Naive thymus-derived CD8-positive, alpha-beta T cell (primary cell): Measurements from ENCODE around the gene C12orf75. TPM values are rescaled to one million over a fixed set of nuclear protein-coding genes. Genes with fewer than 3 reads are reported as not detected.
"Not testable (repeated sequence)": the region's sequence is repeated elsewhere in the genome, so short reads cannot be mapped to it uniquely, and the experiment has no call there.

Source experiments
- ATAC-seq, 2 donors: fragments of 150-1000 bp; cut with Tn5 transposase in 1 of 2; sonication (Bioruptor Pico), chemical (Tn5 transposase) in 1 of 2; 1 replicate in 1 of 2; 2 replicates in 1 of 2; pipeline ENCODE4 v1.10.0; 2021; ENCODE audit warnings: mild to moderate bottlenecking in 2 of 2, moderate library complexity in 2 of 2
- POLR2A ChIA-PET: fragments of 350-600 bp; sonication (Branson Sonifier 250); formaldehyde crosslinking; loops from one replicate; lab custom pipeline; 2021; ENCODE audit warnings: antibody characterized with exemption; lab: Charles Lee
- DNase-seq, 10 donors: peaks; one replicate each; pipeline versions ENCODE4 v3.0.0 to v3.0.0-alpha.2; 2020 to 2022
- H3K27ac Mint-ChIP-seq, 10 donors: one replicate each; pipeline ENCODE4 v1.8.0; 2020 to 2022; ENCODE audit warnings: mild to moderate bottlenecking in 10 of 10, mixed read lengths in 10 of 10, moderate library complexity in 4 of 10, inconsistent platforms in 1 of 10
- H3K27me3 Mint-ChIP-seq, 5 donors: one replicate each; pipeline ENCODE4 v1.8.0; 2021 to 2022; ENCODE audit warnings: mixed read lengths in 5 of 5
- H3K36me3 Mint-ChIP-seq, 3 donors: one replicate each; pipeline ENCODE4 v1.8.0; 2020 to 2022; ENCODE audit warnings: mixed read lengths in 3 of 3, mild to moderate bottlenecking in 2 of 3, inconsistent platforms in 1 of 3
- H3K4me1 Mint-ChIP-seq, 4 donors: one replicate each; pipeline ENCODE4 v1.8.0; 2021 to 2022; ENCODE audit warnings: mixed read lengths in 4 of 4
- H3K4me3 Mint-ChIP-seq, 10 donors: one replicate each; pipeline ENCODE4 v1.8.0; 2020 to 2022; ENCODE audit warnings: mild to moderate bottlenecking in 10 of 10, mixed read lengths in 10 of 10, moderate library complexity in 6 of 10, inconsistent platforms in 1 of 10
- H3K9me3 Mint-ChIP-seq, 9 donors: one replicate each; pipeline ENCODE4 v1.8.0; 2020 to 2022; ENCODE audit warnings: mixed read lengths in 9 of 9, mild to moderate bottlenecking in 3 of 9, inconsistent platforms in 1 of 9, moderate library complexity in 1 of 9
- polyA plus RNA-seq, 3 donors: library from polyadenylated mRNA; unstranded; fragments of 300-500 nt; fragmentation: Illumina TruSeq; gene quantifications; one replicate each; pipeline ENCODE4 v1.2.3, GENCODE V29; 2021
- total RNA-seq, 8 experiments: library from RNA in 2 of 8; stranded (reverse) in 2 of 8; gene quantifications; one replicate each; pipeline ENCODE4 v1.2.3 and lab custom pipeline; 2021 to 2026

Gene C12orf75
- total and polyA plus RNA-seq, 5 experiments from 2014 or later, result 6.1 to 130 (median 33.8) TPM

DNA sequence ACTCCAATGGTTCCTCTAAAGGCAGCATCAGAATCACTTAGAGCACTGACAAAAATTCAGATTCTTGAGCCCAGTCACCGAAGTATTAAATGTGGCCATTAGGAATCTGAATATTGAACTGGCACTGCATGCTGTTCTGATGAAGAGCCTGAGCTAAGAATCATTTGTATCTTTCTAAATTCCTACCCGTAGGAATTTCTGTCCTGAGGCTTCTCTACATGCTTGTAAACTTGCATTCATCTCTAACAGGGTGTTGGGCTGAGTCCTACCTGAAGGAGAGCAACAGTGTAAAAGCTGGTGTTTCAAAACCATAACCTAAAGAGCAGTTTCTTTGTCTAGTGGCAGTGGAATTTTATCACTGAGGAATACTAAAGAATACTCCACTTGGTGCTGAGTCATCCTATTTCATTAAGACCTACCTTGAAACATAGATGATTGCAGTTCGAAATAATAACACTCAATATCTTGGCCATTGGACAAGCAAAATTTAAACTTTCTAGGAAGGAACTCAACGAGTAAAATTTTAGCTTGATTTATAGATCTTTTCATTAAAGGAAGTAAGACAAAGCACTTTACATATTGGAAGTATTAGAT is 35.5 kb upstream of the C12orf75 start:
- POLR2A ChIA-PET, result no interaction called here
- peaks cover 0 to 27% (median 16%) of the 10 kb centered on the region in 9 donors for H3K9me3 Mint-ChIP-seq

DNA sequence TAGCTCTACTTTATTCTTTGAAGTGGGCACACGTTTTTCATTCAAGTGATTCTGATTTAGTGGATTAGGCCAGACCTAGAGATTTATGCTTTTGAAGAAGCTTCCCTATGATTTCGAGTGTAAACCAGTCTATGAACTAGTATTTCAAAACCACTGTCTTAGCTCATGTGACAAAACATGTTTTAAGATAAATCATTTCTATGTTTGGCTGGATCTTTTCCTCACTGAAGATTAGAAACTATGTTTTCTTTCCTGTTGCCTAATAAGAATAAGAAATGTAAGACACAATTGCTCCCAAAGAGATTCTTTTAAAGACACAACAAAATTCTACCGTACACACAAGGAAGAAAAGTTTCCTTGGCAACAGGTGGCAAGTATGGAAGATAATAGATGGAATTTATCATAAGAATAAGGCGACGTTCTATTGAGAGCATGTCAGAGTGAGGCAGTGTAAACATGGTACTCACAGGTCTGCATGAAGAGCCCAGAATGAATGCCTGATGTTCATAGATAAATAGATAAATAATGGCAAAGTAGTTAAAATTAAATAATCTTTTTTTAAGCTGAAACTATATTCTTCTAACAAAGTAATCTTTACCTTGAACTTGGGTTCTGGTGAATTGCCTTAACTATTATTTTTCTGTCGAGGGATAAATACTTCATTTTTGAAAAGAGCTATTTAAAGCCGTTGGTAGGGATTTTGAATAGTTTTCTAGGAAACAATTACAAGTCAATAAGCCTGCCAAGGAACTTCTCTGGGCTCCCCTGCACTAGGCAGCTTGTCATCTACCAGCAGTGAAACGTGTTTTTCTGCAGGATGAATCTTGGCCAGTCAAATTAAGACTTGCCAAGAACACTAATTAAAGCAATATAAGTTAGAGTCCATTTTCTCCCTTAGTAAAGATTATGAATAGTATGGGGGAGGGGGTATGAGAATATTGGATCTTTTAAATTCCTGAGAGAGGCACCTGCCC is 34.1 kb upstream of the C12orf75 start:
- H3K36me3 Mint-ChIP-seq, result peaks cover 0 to 32% (median 3%) of the 10 kb centered on the region in 3 donors
- POLR2A ChIA-PET, result no interaction called here
- H3K27ac Mint-ChIP-seq, result no peak overlapping the region
- no peak overlapping the region for H3K4me3 Mint-ChIP-seq
- no peaks in the 10 kb centered on the region for H3K4me1 Mint-ChIP-seq
- peaks cover 0 to 41% (median 23%) of the 10 kb centered on the region in 9 donors for H3K9me3 Mint-ChIP-seq
- peaks cover 0 to 2% (median 0%) of the 10 kb centered on the region in 5 donors for H3K27me3 Mint-ChIP-seq
- ATAC-seq (no peak), DNase-seq (no peak)

More for the DNA sequence above, 35.5 kb upstream of the C12orf75 start:
- no peak overlapping the region for H3K27ac Mint-ChIP-seq
- no peak for DNase-seq
- ATAC-seq, result no peak
- H3K27me3 Mint-ChIP-seq, result peaks cover 0 to 2% (median 0%) of the 10 kb centered on the region in 5 donors
- H3K36me3 Mint-ChIP-seq, result peaks cover 0 to 20% (median 1%) of the 10 kb centered on the region in 3 donors
- H3K4me3 Mint-ChIP-seq, result no peak overlapping the region
- H3K4me1 Mint-ChIP-seq, result no peaks in the 10 kb centered on the region

DNA sequence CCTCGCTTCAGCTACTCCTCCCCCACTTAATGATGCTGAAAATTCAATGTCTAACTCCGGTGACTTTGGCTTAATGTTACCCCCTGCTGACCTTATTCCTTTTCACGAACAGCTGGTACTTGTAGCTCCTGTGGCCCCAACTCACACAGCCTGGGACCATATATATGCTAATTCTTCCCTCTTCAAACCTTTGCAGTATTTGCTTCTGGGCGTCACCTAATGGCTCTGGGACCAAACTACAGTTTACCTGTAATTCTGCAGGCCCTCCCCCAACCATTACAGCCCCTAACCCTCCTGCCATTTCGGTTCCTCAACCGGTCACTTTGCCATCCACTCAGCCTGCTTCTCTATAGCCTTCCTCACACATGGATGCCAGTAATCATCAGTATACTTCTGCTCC is 29.6 kb upstream of the C12orf75 start:
- H3K9me3 Mint-ChIP-seq, result peaks cover 0 to 41% (median 26%) of the 10 kb centered on the region in 9 donors
- peaks cover 0 to 2% (median 0%) of the 10 kb centered on the region in 5 donors for H3K27me3 Mint-ChIP-seq
- ATAC-seq (no peak), DNase-seq (no peak)
- H3K4me1 Mint-ChIP-seq, result no peaks in the 10 kb centered on the region
- H3K27ac Mint-ChIP-seq, result no peak overlapping the region
- H3K36me3 Mint-ChIP-seq, result peaks cover 0 to 32% (median 3%) of the 10 kb centered on the region in 3 donors
- POLR2A ChIA-PET, result no interaction called here
- H3K4me3 Mint-ChIP-seq, result no peak overlapping the region

DNA sequence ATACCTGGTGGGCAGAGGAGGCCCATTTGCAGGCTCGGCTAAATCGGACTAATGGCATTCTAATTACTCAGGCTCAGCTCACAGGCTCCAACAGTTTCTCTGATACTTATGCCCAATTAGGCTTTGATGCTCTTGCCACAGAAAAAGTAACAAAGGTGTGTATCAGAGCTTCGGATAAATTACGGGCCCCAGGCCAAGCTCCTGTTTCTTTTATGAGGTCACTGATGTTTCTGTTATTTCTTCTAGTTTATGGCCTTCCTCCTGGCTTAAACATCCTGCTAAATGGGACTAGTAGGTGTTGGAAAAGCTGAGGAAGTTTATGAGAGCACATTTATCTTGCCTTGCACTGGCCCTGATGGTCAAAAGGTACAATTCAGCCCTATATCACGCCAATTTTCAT is 28.8 kb upstream of the C12orf75 start:
- ATAC-seq (no peak), DNase-seq (no peak)
- Mint-ChIP-seq H3K9me3 (peaks cover 0 to 41% (median 26%) of the 10 kb centered on the region in 9 donors), H3K4me3 (no peak overlapping the region), H3K36me3 (peaks cover 0 to 32% (median 3%) of the 10 kb centered on the region in 3 donors), H3K27me3 (no peaks in the 10 kb centered on the region), H3K27ac (no peak overlapping the region), H3K4me1 (no peaks in the 10 kb centered on the region)
- POLR2A ChIA-PET, result no interaction called here

- not testable (repeated sequence) for H3K27me3 Mint-ChIP-seq, ATAC-seq, H3K4me3 Mint-ChIP-seq
These were observed 27.5 kb upstream of the C12orf75 start for GRCh38 chr12:105302986-105303385.

GRCh38 chr12:105304626-105305025 is 25.9 kb upstream of the C12orf75 start:
- H3K27ac Mint-ChIP-seq, H3K4me1 Mint-ChIP-seq, DNase-seq, POLR2A ChIA-PET, ATAC-seq, H3K4me3 Mint-ChIP-seq: not testable (repeated sequence)
- Mint-ChIP-seq H3K9me3 (peaks cover 0 to 34% (median 18%) of the 10 kb centered on the region in 9 donors), H3K27me3 (peaks cover 0 to 16% (median 3%) of the 10 kb centered on the region in 5 donors), H3K36me3 (peaks cover 0 to 32% (median 9%) of the 10 kb centered on the region in 3 donors)

More at GRCh38 chr12:105302986-105303385, 27.5 kb upstream of the C12orf75 start:
- Mint-ChIP-seq H3K36me3 (peaks cover 0 to 30% (median 3%) of the 10 kb centered on the region in 3 donors), H3K9me3 (peaks cover 0 to 37% (median 22%) of the 10 kb centered on the region in 9 donors)
- H3K27ac Mint-ChIP-seq, POLR2A ChIA-PET, H3K4me1 Mint-ChIP-seq, DNase-seq: not testable (repeated sequence)

DNA sequence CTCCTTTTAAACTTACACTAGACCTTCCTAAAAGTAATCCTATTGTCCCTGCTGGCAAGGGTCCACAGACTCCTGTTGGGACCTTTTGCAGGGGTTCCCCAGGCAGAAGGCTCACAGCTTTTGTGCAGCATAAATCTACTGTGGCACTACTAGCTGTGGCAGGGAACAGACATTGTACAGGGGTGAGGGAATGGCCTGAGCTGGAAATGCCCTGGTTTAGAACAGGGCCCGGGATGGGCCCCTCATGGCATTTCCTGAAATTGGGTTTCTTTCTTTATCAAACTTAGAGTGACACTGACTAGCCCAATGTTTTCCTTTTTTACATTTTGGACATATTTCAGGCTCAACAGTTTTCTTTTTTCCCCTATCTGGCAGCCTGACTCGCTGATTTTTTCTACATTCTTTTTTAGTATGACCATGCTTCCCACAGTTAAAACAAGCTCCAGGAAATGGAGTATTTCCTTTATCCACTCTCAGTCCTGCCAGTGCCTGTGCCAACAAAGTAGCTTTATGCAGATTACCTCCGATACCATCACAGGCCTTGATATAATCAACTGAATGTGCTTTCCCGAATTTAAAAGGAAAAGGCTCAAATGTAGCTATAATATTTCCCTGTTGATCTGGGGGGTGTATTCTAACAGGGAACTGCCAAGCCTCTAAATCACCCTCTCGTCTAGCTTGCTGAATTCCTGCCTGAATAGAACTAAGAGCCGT is 22.7 kb upstream of the C12orf75 start:
- H3K27ac Mint-ChIP-seq, ATAC-seq, POLR2A ChIA-PET, DNase-seq, H3K4me3 Mint-ChIP-seq, H3K4me1 Mint-ChIP-seq: not testable (repeated sequence)
- H3K36me3 Mint-ChIP-seq, result peaks cover 0 to 26% (median 9%) of the 10 kb centered on the region in 3 donors
- H3K9me3 Mint-ChIP-seq, result peaks cover 0 to 21% (median 9%) of the 10 kb centered on the region in 9 donors
- peaks cover 0 to 16% (median 6%) of the 10 kb centered on the region in 5 donors for H3K27me3 Mint-ChIP-seq

GRCh38 chr12:105308839-105309238 is 21.7 kb upstream of the C12orf75 start:
- H3K9me3 Mint-ChIP-seq, result peaks cover 0 to 32% (median 11%) of the 10 kb centered on the region in 9 donors

DNA sequence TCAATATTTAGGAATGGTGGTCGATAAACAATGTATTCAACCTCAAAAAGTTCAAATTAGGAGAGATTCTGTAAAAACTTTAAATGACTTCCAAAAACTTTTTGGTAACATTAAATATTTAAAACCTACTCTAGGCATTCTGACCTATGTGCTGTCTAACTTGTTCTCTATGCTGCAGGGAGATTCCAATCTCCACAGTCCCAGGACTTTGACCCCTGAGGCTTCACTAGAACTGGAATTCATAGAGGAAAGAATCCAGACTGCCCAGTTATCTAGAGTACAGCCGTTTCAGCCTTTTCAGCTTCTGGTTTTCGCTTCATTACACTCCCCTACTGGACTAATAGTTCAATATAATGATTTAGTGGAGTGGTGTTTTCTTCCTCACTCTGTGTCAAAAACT is 21.1 kb upstream of the C12orf75 start:
- H3K4me3 Mint-ChIP-seq, POLR2A ChIA-PET, H3K4me1 Mint-ChIP-seq, ATAC-seq, H3K27ac Mint-ChIP-seq, DNase-seq: not testable (repeated sequence)
- Mint-ChIP-seq H3K27me3 (peaks cover 0 to 16% (median 6%) of the 10 kb centered on the region in 5 donors), H3K36me3 (peaks cover 0 to 39% (median 19%) of the 10 kb centered on the region in 3 donors), H3K9me3 (peaks cover 0 to 37% (median 14%) of the 10 kb centered on the region in 9 donors)

More at GRCh38 chr12:105308839-105309238, 21.7 kb upstream of the C12orf75 start:
- H3K4me1 Mint-ChIP-seq, POLR2A ChIA-PET, DNase-seq, H3K4me3 Mint-ChIP-seq, ATAC-seq, H3K27ac Mint-ChIP-seq: not testable (repeated sequence)
- Mint-ChIP-seq H3K27me3 (peaks cover 0 to 16% (median 6%) of the 10 kb centered on the region in 5 donors), H3K36me3 (peaks cover 0 to 35% (median 15%) of the 10 kb centered on the region in 3 donors)

GRCh38 chr12:105310476-105311085 is 19.9 kb upstream of the C12orf75 start:
- H3K4me3 Mint-ChIP-seq, POLR2A ChIA-PET, ATAC-seq, H3K4me1 Mint-ChIP-seq, H3K27ac Mint-ChIP-seq, DNase-seq: not testable (repeated sequence)
- Mint-ChIP-seq H3K27me3 (peaks cover 0 to 16% (median 6%) of the 10 kb centered on the region in 5 donors), H3K9me3 (peaks cover 0 to 40% (median 14%) of the 10 kb centered on the region in 9 donors), H3K36me3 (peaks cover 0 to 44% (median 21%) of the 10 kb centered on the region in 3 donors)

DNA sequence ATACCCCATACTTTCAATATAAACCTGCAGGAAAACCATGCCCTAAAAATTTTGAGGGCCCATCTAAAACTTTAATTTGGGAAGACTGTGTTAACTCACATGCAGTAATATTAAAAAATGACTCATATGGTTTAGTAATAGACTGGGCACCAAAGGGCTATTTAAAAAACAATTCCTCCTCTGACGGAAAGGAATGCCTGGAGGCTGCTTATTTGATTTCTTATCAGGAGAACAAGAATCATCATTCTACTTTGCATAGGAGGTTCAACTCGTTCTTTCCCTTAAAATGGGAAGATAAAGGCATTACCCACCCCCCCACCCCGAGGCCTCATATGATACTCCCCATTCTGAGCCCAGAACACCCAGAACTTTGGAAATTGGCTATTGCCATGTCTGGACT is 18.6 kb upstream of the C12orf75 start:
- DNase-seq, H3K27ac Mint-ChIP-seq, H3K4me3 Mint-ChIP-seq, ATAC-seq, POLR2A ChIA-PET: not testable (repeated sequence)
- Mint-ChIP-seq H3K4me1 (peaks cover 10 to 14% (median 12%) of the 10 kb centered on the region in 4 donors), H3K36me3 (peaks cover 0 to 44% (median 21%) of the 10 kb centered on the region in 3 donors), H3K27me3 (peaks cover 0 to 16% (median 6%) of the 10 kb centered on the region in 5 donors), H3K9me3 (peaks cover 0 to 40% (median 14%) of the 10 kb centered on the region in 9 donors)
